Esophagus mucosa (tissue), 1 donor: ENCODE results near the gene C8G. TPM values are rescaled to one million over a fixed set of nuclear protein-coding genes. Genes with fewer than 3 reads are reported as not detected.

Experiments
- ATAC-seq: fragments of 200-7000 bp; cut with Tn5 transposase; one replicate; pipeline ENCODE4 v1.9.1; 2020
- total RNA-seq: library from RNA; stranded (reverse); gene quantifications from one replicate; pipeline ENCODE4 v1.2.4, GENCODE V29; 2023
- donor health status: DM: yes; HTN: yes; CAD: no.

C8G gene
- total RNA-seq, 1 donor from 2014 or later = not detected

DNA sequence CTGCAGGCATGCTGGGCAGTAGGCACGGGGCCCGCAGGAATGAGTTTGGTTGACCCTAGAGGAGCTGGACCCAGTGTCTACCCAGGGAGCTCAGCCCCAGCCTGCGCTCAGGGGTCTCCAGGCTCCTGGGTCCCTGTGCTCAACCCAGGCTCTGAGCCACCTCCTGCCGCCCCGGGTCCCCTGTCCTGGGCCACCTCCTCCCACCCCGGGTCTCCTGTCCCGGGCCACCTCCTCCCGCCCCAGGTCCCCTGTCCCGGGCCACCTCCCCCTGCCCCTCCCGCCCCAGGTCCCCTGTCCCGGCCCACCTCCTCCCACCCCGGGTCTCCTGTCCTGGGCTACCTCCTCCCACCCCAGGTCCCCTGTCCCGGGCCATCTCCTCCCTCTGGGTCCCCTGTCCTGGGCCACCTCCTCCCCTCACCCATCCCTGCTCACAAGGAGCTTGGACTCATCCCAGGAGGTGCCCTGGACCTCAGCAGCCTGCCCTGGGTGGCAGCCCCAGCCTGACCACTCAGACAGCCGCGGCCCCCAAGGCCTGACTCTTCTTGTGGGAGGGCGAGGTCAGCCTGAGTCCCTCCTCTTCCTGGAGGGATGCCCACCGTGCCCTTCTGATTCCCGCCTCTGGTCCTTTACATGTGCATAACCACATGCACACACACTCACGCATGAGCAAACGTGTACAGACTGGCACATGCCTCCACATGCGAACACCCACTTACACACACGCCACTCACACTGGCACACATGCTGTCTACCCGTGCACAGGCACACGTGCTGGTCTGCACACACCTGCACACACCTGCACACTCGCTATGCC, 9.4 kb downstream of the C8G start:
- no peak for ATAC-seq

DNA sequence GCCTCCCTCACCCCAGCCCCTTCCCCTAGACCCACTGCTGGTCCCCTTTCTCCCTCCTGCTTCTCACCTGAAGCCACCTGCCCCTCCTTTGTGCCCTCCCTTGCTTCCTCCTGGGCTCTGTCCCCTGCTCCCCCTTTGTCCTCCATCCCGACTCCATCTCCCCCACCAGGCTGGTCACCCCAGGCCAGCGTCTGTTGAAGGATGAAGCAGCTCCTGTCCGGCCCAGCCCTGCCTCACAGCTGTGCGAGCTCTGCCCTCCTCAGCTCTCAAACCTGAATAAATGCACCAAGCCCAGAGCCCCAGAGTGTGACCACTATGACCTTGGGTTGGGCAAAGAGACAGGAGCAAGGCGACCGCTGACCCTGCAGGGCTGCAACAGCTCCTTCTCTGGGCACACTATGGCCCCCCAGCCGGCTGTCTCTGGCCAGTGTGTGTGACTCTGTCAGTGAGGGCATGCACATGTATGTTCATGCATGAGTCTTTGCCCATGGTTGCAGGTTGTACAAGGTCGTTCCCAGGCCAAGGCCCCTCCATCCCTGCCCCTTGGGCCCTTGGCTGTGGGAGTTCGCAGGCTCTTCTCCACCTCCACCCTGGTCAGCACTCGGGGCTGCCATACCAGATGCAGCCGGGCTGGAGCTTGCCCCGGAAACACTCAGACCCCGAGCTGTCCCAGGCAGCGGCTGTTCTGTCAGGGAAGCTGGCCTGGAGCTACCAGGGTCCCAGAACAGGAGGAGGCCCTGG, 10.3 kb downstream of the C8G start:
- no peak for ATAC-seq

DNA sequence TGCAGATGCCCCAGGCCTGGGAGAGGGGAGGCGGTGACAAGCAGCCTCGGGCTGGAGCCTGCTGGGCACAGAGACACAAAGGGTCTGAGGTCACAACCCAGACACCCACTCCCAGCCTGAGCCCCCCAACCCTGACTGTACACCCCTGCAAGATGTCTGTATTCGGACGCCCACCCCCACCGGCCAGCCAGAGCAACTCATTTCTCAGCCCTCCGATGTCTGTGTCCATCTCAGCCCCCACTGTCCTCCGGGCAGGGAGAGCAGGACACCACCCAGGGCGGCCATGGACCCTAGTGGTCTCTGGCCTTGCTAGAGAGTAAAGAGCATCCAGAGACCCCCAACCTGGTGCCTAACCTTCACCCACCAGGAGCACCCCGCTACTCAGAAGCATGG, 10.9 kb downstream of the C8G start:
- ATAC-seq = no peak

DNA sequence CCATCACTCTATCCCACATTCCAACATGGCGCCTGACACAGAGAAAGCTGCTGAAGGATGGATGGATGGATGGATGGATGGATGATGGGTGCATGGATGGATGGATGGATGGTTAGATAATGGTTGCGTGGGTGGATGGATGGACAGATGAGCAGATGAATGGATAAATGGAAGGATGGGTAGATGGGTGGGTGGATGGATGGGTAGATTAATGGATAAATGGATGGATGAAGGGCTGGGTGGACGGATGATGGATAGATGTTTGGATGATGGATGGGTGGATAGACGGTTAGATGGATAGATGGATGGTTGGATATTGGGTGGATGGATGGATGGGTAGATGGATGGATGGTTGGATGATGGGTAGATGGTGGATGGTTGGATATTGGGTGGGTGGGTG, 11.6 kb downstream of the C8G start:
- ATAC-seq = no peak

DNA sequence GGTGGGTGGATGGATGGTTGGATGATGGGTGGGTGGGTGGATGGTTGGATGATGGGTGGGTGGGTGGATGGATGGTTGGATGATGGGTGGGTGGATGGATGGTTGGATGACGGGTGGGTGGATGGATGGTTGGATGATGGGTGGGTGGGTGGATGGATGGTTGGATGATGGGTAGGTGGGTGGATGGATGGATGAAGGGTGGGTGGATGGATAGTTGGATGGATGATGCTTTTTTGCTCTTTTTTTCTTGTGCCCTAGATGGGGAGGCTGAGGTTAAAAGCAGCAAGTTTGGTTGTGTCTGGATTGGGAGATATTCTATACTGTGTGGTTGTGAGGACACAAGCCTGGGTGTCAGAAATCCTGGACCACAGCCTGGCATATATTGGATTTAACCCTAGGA, 12.4 kb downstream of the C8G start:
- no peak for ATAC-seq

DNA sequence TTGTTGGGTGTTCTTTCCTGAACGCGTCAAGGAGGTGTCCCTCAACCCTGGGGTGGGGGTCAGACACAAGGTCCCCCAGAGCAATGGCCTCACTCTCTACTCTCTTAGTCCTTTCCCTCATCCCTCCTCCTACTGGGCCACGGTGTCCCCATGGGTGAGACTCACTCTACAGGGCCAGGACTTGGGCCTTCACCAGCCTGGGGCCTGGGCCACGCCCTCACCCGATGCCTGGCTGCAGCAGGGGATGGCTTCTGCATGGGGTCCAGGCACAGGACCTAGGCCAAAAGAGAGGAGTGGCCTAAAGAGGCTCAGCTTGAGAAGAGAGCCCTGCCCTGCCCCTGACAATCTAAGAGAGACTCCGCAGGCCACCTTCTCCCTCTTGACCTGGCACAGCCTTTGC, 12.9 kb downstream of the C8G start:
- no peak for ATAC-seq

DNA sequence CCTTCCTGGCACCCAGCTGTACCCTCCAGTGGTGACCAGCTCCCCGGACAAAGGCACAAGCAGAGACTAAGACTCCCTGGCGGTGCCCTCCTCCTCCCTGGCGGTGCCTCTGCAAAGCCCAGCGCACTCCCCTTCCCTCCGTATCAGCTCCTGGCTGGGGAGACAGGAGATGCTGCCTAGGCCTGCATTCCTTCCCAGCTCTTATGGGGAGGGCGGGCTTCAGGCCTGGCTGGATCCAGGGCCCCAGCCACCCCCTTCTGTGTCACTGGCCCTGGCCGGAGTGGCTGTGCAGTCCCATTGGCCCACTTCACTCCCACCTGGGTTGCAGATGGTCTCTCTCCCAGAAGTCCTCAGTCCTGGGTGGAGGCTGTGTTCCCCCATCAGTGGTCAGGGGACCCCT, 13.4 kb downstream of the C8G start:
- ATAC-seq = no peak

DNA sequence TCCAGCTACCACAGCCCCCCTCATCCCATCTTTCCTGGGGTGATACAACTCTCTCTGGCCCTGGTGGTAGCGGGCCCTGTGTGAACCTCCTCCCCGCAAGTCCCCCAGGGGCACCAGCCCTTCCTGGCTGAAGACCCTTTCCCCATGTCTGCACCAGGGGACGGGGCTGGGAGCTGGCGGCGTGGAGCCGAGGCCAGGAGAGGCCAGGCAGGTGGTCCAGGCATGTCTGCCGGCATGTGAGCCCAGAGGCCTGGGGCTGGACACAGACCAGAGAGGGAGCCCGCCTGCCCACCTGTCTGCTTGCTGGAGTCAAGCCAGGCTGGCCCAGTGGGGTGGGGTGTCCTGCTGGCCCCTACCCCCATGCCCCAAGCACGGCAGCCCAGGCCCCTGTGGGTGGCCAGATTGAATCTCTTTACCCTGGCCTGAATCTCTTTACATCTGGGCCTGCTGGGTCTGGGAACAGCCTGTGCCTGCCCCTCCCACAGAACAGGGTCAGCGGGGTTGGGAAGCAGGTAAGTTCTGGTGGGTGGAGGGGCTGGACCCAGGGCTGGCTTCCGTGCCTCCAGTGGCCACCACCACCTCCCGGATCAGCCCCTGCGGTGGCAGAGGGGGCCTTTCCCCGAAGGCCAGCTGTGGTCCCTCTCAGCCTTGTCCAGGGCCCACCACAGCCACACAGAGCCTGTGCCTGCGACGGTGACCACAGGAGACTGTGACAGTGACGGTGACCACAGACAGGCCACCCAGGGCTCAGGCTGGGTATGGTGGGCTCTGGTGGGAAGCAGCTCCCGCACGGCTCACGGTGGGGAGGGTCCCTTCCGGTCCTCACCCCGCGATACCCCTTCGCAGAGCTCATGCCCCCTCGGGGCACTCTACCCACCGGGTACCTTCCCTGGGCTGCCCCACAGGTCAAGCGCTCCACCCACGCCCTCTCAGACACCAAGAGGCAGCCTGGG, 14.1 kb downstream of the C8G start:
- no peak for ATAC-seq

DNA sequence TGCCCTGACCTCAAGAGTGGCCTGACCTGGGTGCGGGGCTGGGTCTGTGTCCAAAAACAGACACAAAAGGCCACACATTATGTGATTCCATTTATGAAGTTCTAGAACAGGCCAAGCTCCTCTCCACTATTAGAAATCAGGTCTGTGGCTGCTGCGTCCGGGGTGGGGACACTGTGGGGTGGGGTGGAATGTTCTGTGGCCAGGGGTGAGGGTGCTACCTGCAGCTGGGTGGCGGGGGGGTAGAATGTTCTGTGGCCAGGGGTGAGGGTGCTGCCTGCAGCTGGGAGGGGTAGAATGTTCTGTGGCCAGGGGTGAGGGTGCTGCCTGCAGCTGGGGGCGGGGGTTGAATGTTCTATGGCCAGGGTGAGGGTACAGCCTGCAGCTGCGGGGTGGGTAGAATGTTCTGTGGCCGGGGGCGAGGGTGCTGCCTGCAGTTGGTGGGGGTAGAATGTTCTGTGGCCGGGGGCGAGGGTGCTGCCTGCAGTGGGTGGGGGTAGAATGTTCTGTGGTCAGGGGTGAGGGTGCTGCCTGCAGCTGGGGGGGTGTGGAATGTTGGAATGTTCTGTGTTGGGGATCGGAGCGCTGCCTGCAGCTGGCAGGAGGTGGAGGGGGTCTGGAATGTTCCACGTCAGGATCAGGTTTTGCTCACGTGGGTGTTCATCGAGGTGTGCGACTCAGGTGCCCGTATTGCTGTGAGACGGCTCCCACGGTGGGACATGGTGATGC, 15.3 kb downstream of the C8G start:
- no peak for ATAC-seq

DNA sequence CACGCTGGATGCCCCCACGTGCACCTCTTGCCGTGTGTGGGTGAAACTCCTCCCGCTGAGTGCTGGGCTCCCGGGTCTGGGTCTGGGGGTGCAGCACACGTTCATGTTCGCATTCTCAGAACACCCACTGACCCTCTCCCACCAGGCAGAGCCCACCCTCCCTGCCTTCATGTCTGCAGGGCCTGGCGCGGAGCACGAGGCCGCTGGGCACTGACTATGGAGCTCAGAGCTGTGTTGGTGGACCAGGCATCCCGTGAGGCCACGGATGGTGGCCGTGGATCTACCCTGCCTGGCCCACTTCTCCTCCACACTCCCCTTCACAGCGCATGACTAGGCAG, 15.9 kb downstream of the C8G start:
- no peak for ATAC-seq

DNA sequence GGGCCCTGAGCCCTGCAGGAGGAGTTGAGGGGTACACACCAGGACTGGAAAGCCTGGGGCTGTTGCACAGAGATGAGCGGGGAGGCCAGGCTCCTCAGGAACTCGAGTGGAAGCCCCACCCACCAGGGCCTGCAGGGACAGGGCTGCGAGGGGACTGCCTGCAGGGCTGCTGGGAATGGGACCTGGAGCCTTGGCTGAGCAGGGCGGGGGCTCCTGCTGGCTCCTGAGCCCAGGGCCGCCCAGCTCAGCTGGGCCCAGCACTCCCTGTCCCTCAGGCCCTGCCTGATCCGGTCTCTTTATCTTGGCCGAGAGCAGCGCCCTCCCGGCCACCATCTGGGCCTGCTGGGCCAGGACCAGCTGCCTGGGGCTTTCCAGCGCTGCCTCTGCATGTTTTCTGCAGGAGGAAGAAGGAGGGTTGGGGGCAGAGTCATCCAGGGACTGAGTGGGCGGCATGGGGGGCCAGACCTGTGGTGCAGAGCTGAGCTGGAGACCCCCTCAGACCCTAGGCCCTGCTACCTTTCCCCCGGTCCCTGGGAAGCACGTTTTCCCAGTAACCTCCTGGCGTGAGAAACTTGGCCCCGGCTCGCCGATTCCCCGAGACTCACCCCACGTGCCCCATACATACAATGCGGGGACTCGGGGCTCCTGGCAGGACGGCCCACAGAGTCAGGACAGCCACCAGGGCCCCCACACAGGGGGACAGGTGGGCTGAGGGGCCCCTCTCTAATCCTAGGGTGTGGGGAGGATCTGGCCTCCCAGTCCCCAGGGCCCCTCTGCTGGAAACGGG, 16.4 kb downstream of the C8G start:
- peak; percentile 26 for ATAC-seq

DNA sequence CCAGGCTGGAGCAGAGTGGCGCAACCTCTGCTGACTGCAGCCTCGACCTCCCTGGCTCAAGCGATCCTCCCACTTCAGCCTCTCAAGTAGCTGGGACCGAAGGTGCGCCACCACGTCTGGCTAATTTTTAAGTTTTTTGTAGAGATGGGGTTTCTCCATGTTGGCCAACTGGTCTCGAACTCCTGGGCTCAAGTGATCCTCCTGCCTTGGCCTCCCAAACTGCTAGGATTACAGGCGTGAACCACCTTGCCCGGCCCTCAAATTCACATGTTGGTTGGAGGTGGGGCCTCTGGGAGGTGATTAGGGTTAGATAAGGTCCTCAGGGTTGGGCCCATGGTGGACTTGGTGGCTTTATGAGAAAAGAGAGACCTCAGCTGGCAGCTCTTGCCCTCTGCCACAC, 17.1 kb downstream of the C8G start:
- ATAC-seq = no peak

DNA sequence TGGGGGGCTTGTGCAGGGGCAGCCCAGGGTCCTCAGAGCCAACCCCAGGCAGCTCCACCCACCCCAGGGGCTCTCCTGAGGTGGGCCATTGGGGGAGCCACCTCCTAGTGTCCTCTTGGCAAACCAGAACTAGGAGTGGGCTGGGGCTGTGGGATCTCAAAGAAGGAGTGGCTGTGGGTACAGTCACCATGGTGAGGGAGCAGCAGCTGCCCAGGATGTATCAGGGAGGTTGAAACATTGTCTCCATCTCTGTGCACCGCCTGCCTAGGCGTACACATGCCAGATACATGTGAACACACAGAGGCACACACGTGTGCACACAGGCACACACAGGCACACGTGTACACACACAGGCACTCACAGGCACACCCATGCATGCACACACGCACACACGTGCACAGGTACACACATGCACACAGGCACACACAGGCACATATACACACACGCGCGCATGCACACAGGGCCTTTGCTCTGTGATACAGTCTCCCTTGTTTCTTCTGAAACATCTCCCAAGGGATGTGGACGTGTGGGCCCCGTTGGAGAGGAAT, 17.7 kb downstream of the C8G start:
- no peak for ATAC-seq

DNA sequence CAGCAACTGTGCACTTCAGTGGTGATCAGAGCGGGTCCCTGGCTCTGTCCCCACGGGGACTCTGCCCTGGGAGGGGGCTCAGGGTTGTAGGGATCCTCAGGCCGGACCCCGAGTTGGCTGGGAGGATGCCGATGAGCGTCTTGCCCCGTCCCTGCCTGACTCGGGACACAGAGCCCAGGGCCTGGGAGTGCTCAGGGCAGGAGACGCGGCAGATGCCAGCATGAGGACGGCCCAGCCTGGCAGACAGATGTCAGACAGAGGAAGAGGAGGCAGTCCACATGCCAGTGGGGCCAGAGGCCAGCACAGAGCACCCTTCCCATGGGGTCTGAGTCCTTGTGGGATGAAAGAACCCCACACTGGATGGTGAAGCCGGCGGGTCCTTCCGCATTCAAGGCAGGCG, 18.3 kb downstream of the C8G start:
- ATAC-seq = no peak

DNA sequence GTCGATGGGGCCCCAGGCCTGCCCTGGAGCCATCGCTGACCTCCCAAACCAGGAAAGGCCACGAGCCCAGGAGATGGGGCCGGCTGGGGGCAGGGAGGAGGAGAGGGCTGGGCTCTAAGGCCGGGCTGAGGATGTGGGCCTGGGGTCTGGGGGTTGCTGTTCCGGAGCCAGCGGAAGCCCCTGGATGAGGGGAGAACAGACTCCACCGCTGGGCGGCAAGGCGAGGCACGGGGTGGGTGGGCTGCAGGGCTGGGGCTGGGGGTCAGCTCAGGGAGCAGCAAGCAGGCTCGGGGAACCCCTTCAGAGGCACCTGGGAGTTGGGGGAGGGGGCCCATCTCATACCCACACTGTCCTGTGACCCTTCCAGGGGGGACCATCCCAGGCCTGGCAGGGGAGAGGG, 18.7 kb downstream of the C8G start:
- no peak for ATAC-seq

DNA sequence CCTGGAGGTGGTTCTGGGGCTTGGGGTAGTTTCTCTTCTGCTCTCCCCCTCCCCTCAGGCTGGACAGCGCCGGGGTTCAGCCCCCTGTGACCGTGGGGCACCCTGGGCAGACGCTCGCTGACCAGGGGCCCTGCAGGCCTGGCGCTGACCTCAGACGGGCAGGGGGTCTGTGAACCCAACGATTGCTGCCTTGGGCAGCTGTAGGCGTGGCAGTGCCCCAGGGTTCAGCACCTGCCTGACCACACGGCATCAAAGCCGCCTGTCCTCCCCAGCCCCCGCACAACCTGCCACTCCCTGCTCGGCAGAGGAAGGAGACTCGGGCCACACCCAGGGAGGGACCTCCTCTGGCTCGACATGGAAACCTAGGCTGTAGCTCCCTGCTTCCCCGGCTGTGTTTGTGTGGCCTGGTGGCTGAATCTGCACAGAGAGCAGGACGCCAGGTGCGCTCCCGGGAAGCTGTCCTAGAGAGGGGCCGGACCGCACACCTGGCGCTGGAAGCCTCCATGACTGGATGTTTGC, 19.2 kb downstream of the C8G start:
- ATAC-seq = peak; percentile 46

DNA sequence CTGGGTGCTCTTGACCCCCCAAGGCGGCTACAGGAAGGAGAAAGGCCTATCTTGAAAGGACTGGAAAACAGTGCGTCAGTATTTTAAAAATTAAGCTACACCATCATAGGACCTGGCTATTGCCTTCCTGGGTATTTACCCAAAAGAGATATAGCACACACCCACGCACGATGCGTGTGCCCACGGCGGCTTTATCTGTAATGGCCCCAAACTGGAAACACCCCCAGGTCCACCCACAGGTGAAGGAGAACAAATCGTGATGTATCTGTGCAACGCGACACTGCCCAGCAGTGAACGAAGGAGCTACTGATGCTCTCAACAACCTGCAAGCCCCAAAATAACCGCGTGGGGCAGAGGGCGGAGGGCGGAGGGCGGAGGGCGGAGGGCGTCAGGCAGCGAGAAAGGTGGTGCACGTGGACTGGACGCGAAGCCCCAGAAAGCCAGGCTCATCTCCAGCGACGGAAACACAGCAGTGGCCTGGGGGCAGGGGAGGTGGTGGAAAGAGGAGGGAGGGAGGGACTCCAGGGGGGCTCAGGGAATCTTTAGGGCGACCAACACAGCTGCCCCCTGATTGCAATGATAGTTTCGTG, 19.9 kb downstream of the C8G start:
- ATAC-seq = no peak

DNA sequence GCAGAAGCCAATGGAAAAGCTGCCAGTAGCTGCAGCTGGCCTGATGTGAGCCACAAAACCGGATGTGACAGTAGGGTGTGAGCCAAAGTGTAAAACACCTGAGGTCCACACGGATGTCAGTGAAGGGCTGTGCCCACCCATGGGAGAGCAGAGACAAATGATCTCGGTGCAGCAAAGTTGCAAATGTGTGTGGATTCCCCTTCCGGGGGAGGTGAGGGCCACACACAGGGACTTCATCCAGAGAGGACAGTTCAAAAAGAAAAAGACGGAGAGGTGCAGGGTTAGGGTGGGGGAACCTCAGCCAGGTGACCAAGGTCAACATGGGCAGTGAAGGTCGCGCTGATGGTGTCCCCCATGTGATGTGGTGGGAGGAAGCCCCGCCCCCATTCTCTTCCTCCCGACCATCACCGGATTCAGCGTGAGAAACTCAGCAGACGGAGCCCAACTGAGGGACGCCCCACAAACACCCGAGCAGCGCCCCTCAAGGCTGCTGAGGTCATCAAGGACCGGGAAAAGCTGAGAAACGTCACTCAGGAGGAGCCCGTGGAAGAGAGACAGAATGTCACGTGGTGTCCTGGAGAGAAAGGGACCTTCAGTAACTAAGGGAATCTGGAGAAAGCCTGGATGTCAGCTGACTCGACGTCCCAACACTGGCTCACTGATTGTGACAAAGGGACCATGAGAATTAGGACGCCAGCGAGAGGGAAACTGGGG, 20.9 kb downstream of the C8G start:
- no peak for ATAC-seq

DNA sequence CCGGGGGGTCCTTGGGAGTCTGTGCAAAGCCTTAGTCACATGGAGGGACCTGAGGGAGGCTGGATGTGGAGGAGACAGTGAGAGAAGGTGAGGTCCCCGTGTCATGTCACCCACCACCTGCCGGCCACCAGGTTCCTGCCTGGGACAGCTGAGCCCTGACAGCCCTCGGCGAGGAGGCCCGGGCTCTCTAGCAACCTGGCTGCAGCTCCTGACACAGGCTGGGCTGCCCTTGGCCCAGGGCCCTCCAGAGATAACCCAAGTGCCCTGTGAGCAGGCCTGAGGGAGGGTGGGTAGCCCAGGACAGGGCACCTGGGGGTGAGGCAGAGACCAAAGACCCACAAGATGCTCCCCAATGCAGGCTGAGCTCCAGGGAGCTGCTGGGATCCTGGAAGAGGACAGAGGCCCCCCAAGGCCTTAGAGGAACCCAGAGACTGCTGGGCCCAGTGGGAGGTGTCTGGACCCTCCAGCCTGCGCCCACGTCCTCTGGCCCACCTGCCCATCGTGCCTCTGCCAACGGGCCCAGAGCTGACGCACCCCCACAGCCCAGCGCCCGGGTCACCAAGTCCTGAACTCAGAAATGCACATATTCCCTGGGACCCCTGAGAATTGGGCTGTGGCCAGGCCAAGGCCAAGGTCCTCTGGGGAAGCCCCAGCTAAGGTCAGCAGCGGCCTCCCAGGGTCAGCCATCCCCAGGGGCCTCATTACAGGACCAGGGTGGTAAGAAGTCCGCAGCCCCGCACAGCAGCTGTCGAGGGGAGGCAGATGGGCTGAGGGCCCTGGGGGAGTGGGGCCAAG, 23.5 kb downstream of the C8G start:
- no peak for ATAC-seq
